HG03045 (cell line): ENCODE data around the gene ZNF181.
A peak's percentile ranks its signal among the peaks of the same experiment; 100 is the strongest.
"Not testable (repeated sequence)": the region's sequence is repeated elsewhere in the genome, so short reads cannot be mapped to it uniquely, and the experiment has no call there.

Source experiments
- ATAC-seq: cut with Tn5 transposase; IDR thresholded peaks from one replicate; pipeline ENCODE4 v1.9.1; 2021; ENCODE audit warnings: mild to moderate bottlenecking, moderate library complexity; ENCODE audit not compliant: unreplicated experiment

ZNF181 gene

DNA sequence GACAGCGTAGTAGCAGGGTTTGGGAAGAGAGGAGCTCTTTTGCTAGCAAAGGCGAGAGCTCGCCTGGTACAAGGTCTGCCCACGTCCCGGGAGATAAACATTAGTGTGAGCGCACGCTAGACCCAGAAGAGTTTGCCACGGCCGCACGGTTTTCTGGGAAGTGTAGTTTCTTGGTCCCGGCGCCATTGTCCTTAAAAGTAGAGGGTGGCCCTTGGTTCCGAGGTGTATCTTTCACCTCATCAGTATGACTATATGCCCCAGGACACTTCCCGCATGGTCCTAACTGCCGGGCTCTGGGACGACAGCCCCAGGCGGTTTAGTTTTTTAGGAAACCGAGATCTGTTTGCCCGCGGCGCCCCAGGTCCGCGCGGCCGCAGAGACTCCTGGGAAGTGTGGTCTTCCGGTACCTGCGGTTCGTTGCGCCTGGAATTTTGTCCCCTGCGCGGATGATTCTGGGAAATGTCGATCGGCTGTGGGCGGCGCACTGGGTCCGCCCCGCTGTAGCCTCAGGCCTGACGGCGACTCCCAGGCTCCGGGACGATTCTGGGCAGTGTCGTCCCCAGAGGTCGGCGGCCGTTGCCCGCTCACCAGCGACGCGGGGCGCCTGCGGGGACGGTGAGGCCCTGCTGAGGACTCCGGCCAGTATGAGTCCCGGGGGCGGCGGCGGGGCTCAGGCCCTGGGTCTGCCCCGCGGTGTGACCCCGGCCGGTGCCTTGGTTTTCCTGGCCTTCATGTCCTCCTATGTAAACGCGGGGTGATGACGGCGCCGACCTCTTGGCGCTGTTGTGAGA is at the start of gene ZNF181:
Gene ZNF181 (plus strand): TSS at position 498 of the 791 bp plus-strand sequence. CDS start 795 bp downstream, outside the sequence.
- ATAC-seq = peak; percentile 81

DNA sequence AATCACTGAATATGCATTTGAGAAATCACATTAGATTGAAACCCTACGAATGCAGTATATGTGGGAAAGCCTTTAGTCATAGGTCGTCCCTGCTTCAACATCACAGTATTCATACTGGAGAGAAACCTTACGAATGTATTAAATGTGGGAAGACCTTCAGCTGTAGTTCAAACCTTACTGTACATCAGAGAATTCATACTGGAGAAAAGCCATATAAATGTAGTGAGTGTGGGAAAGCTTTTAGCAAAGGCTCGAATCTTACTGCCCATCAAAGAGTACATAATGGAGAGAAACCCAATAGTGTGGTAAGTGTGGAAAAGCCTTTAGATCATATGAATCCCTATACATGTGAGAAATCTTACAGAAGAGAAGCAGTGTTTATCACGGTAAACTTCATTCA is 48.8 kb upstream of the ZNF181 start:
- not testable (repeated sequence) for ATAC-seq

DNA sequence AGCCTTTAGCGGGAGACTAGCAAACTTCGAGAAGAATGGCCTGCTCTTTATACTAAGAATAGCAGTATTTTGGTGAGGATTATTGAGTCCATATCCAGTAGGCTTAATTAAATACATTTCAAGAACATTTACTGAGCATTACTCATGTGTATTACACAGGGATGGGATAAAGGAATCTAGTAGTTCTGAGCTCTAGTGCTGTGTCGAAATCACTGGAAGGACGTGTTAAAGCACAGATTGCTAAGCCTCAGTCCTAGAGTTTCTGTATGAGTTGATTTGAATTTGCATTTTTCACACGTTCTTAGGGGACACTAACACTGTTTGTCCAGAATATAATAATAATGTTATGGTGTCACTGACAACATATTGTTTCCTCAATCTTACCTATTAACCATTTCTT is 47.6 kb upstream of the ZNF181 start:
- no peak for ATAC-seq

DNA sequence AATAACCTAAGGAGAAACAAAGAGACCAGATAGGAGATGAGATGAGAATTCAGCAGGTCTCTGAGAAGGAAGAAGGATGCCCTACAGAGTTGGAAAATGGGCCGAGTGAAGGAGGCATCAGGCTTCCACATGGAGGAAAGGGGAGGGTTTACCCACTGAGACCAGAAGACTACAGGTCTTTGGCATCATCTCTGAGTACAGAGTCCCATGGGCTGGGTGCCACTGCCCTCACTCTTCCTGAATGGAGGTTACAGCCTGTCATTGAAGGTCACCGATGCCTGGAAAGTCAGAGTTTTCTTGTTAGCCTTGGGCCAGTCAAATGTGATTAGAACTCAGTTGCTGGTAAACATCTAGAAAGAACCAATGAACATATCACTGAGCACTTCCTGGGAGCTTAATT is 46.7 kb upstream of the ZNF181 start:
- no peak for ATAC-seq

DNA sequence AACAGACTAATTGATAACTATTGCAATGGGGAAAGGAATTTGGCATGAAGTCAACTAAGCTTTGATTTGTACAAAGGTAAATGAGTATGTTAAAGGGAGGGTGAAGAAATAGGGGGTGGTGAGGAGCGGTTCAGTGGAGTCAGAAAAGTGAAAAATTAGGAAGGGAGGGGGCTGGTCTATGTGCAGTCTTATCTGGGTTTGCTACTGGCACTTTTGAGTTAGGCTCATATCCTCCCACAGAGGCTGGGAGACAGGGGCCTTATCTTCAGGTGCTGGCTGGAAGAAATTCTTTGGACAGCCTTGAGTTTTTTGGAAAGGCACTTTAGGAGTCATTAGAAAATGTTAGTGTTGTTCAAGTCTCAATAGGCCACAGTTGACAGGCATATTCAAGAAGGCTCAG is 45.5 kb upstream of the ZNF181 start:
- no peak for ATAC-seq

DNA sequence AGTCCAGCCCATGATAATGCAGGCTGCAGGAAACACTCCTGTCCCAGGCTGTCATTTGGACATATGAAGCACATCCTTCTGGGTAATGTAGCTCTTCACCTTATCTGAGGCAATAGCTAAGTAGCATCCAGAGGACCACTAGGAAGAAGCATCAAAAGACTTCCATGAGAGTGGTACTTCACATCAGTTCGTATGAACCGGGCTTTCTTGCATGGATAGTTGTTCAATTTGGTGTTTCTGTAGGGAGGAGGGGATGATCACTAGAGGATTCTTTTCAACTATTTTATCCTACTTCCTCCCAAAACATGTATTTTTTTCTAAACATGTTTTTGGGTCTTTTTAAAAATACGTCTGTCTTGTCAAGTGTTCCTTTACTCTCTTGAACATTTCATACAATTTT is 43.7 kb upstream of the ZNF181 start:
- ATAC-seq = no peak

DNA sequence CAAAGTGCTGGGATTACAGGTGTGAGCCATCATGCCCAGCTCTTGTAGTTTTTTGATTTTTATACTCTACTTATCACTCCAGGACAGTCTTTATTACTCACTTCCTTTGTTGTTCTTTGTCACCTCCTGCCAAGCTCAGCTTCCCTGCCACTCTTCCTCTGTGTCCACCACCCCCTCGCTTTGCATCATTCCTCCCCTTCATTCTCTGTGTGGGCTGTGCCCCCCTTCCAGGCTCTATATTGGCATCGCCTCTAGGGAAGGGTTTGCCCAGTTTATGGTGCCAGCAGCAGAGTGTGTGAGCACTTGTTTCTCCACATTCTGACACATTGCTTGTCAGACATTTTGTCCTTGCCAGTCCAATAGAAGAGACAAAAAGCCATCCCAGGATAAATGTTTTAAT is 41.5 kb upstream of the ZNF181 start:
- no peak for ATAC-seq

DNA sequence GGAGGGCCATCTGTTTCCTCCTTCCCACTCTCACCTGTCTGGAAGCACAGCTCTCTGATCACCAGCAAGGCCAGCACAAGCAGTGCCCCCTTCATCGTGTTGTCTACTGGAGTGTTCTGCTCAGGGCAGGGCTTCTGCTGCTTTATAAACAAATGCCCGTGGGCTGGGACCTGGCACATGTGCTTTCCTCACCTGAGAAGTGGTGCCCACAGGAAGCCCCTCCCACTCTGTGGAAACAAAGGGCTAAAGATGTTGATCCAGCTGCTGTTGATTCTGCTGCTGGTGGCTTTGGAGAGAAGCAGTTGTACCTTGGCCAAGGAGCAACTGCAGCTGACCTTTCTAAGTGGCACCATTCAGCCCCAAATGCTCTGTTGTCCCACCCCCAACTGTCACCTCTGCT is 26.4 kb upstream of the ZNF181 start:
- no peak for ATAC-seq

DNA sequence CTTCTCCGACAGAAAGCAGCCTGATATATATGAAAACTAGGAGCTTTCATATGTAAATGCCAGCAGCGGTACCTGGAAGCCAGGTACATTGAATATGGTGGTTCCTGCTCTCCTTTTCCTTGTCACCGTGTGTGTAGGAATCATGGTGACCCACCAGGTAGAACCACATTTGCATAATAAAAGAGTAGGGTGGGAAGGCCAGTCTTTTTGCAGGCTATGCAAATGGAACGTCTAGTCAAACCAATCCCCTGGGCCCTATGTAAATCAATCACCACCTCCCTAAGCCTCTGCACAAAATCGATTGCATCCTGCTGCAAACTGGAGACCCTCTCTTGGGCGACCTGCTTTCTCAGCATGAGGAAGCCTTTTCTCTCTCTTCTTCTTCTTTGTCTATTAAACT is 22.2 kb upstream of the ZNF181 start:
- ATAC-seq = no peak

DNA sequence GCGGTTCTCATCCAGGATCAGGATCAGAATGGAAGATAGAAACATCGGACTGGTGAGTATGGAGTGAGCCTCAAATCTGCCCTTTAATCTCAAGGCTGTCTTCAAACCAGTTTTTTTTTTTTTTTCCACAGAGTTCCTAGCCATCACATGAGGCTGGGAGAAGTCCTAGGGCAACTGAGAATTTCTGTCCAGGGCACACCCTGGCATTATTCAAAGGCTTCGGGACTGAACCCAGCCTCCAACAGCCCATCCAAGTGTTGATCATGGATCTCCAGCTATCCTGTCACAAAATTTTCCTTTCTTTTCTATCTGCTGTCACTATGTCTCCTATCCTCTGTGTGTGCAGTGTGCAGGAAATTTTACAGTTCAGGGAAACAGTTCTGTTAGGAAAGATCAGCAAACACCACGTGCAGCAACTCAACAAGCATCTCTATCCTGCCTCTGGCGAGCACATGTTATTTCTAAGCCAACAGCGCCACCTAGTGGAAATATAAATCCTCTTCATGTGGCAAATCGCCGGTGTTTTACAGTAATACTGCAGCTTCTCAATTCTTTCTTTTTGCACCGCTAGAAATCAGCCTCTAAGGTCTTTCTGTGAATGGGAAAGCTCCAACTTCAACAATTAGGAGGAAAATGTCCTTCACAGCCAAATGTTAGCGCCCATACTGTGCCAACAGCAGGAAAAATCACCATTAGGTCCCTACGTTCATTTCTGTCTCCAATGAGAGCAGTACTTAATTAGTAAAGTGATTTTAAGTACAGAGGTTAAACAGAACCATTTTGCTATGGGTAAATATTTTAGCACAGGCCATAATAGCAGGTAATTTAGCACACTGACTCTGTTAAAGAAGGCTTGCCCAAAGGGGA is 21.4 kb upstream of the ZNF181 start:
- ATAC-seq = no peak

DNA sequence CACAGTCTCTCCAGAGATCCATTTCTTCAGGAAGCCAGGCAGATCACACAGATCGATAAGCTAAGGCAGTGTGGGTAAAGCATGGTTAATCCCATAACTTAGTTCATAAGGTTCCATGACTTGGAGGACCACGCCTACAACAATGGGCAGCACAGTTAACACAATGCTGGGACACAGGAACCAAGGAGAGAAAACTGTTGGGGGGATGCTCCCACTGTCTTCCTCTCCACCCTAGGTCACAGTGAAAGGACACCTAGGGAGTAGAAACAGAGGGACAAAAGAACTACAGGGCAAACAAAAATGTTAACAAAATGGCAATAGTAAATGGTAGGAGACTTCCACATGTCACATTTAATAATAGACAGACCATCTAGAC is 20.8 kb upstream of the ZNF181 start:
- no peak for ATAC-seq

DNA sequence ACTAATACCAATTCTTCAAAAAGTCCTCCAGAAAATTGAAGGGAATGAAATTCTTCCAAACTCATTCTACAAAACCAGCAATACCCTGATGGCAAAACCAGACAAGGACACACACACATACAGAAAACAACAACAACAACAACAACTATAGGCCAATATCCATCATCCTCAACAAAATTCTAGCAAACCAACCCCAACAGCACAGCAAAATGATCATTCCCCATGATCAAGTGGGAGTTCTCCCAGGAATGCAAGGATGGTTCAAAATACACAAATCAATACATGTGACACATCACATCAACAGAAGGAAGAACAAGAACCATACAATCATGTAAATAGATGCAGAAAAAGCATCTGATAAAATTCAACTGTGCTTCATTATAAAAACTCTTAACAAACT is 18.7 kb upstream of the ZNF181 start:
- ATAC-seq = no peak

DNA sequence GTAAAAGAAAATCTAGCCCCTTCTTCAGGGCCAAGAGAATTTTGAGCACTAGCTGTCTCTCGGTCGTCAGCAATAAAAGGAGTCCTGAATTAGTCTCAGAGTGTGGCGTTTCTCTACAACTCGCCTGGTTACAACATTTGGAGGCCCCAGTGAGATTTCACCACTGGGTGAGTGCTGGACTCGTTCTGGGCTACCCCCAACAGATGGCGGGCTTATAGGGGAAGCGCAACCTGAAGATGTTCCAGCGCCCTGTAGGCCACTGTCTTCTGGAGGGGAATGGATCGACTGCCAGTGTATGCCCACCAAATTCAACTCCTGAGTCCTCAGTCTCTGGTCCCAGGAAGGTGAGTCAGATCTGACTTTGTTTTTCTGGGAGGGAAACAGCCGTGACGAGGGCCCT is 11.7 kb upstream of the ZNF181 start:
- no peak for ATAC-seq

DNA sequence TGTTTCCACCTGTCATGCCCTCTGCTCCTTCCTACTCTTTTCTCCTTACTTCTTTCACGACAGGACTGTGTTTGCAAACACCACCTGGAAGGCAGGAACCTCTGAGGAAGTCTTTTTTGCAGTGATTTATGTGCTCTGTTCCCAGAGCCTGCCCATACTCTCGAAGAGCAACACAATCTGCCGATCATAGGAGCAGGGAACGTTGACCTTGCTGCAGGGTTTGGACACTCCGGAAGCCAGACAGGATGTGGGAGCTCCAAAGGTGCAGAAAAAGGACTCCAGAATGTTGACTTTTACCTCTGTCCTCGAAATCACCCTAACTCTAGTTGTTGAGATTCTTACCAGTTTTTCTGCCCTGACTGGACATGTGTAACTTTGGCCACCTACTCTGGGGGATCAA is 8.6 kb upstream of the ZNF181 start:
- ATAC-seq = no peak

DNA sequence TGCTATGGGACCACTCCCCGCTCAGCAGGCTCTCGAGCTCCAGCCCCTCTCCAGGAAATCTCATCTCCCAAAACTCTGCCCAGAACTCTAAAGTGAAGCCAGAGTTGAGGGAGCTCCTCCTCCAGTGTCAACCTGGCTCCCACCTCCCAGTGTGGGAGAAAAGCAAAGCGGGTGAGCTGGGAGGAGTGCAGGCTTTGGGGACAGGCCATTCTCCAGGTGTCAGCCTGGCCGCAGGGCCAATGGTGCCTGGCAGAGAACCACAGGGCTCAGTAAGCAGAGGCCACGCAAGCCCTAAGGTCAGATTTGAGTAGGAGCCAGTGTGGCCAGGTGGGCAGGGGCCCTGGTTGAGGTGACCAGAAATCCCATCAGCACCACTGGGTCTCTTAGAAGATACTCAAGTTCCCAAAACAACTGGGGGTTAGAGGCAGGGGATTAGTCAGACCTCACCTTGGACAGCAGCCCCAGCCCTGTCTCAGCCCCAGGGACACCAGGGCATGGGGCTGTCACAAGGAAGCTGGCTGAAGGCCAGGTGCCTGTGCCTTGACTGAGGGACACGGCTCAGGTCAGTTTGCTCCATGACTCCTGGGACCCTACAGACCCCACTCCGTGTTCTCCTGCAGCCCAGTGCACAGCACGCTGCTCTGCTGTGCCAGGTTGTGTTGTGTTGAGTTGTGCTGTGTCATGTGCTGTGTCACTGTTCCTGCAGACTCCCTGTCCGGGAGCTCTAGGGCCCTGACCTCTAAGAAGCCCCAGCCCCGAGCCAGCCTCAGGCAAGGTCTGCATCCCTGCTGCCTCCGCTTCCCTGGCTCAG is 2.8 kb upstream of the ZNF181 start:
- no peak for ATAC-seq

DNA sequence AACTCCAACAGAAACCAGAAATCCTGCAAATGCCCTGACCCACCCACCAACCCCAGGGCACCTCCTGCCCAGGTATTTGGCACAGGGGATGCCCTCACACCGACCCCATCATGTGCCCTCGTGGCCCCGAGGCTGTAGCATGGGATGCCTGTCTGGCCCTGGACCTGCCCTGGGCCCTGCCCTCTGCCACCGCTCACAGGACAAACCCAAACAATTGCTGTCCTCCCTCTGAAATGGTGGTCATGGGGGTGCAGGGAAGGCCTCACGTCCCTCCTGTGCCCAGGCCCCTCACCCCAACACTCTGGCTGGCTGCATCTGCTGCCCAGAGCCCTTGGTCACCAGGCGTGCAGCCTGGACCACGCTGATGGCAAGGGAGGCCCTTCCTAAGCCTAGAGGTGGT is 2.1 kb upstream of the ZNF181 start:
- no peak for ATAC-seq

DNA sequence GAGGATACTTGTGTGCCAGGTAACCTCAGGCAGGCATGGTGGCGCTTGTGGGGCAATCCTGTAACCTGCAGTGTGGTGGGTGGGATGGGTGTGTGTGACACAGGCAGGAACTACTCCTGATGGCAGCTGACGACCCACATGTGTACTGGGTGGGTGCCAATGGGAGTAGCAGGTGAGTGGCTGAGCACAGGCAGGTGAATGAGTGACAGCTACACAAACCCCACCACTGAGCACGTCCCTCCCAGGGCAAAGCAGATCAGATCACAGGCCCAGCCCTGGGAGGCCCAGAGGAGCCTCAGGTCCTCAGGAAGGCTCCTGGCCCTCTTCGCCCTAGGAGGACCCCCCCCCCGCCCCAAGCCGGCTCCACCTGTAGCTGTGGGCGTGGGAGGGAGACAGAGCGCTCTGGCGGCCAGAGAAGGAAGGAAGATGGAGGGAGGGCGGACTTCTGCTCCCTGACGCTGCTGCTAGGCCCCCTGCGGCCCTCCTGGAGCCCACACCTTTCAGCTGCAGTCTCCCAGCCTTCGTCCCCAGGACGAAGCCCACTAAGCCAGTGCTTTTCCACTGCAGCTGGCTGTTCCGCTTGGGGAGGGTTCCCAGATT is 1.3 kb upstream of the ZNF181 start:
- ATAC-seq = no peak

DNA sequence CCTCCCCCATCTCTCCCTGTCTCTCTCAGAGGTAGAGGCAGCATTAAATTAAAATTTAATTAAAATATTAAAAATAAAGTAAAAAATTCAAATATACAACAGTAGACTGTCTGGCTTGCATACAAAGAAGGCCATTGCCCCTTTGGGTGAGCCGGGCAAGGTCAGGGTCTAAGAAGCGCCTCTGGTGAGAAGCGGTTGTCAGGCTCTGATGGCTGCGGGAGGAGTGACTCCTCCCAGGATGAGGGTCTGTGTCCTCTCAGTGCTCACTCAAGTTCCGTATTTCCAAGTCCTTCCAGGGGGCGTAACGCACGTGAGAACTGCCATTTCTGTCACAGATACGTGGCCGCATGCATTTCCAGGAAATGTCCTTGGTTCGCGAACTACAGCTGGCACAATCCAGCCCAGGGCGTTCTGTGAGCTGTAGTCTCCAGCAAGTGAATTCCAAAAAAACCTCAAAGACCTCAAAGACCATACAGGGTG is 737 bp upstream of the ZNF181 start:
- ATAC-seq = peak; percentile 7

DNA sequence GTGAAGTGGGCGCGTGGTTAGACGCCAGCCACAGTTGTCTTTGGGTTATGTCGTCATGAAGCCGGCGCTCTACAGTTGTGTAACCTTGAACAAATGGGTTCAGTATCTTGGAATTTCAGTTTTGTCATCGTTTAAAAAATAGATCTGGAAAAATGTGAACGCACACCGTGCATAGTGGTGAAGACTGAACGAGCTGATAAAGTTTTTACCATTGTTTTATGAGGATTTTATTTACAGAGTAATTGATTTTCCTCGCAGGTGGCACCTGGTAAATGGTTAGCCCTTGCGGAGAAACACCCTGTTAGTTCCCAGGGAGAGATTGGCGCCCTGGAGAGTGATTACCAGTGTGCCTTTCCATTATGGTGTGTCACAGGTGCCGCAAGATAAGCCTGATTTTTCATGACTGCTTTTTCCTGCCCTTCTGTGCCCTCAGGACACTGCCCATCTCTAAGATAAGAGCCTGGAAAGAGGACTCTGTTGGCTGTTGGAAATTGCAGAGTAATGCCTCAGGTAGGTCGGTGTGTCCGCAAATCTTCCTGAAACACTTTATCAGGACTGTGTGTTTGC is 577 bp downstream of the ZNF181 start:
- no peak for ATAC-seq

DNA sequence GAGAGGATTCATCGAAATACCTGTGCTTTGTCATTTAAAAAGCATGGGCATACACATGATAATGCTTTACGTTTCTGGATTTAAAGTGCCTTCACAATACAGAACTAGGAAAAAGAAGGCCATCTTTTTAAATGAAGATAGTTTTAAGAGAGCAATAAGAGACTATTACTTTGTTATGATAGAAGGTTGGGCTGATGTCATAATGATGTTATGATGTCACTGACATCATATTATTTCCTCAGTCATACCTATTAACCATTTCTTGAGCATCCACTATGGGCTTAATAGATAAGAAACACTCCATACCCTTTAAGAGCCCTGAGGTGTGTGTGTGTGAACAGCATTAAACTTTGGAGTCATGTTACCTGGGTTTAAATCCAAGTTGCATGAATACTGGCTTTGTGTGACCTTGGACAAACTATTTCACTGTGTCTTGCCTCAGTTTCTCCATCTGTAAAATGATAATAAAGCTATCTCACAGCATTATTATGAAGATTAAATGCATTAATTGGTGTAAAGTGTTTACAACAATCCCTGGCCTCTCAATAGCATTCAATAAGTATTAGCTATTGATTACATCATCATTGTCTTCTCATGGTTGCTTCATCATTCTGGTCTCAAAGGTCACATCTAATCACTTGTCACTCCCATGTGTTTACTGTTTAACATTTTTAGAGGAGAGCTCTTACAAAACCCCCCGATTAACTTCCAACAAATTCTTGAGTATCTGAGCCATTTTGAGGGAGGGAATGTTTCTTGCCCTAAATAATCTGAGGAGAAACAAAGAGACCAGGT is 11.1 kb downstream of the ZNF181 start:
- no peak for ATAC-seq
